Measurements from ENCODE around the gene PLCH2. TPM values are rescaled to one million over a fixed set of nuclear protein-coding genes. Genes with fewer than 3 reads are reported as not detected.

Gene PLCH2
- total RNA-seq, 4 donors from 2014 or later: 0.29 to 2.2 (median 0.76) TPM

- H3K9me3 ChIP-seq: no peaks in the 10 kb centered on the region
- H3K27ac ChIP-seq: peak overlapping the region; percentile 62 to 68 (median 66)
- no peaks in the 10 kb centered on the region for H3K27me3 ChIP-seq
- intact Hi-C loops (cut with DNase I): no loop called here
- TF ChIP-seq CTCF (IDR thresholded peaks at IDR 0.05): no peak
- TF ChIP-seq POLR2A (IDR thresholded peaks at IDR 0.05): no peak
- H3K4me1 ChIP-seq: peaks cover 32 to 44% of the 10 kb centered on the region in 2 donors
- WGBS, 2 donors: 8 to 54% methylated on average over 2 to 8 of the region's 12 CpGs
- peak; percentile 48 to 70 for DNase-seq
- H3K4me3 ChIP-seq (replicated peaks in 1 of 3): no peak overlapping the region
- no peaks in the 10 kb centered on the region for H3K36me3 ChIP-seq
These were observed 518 bp upstream of the PLCH2 start for GRCh38 chr1:2475571-2475970.

- intact Hi-C loops (cut with DNase I): no loop called here
- Histone ChIP-seq H3K36me3 (no peaks in the 10 kb centered on the region), H3K27ac (no peak overlapping the region), H3K4me1 (peaks cover 50 to 62% of the 10 kb centered on the region in 2 donors), H3K9me3 (no peaks in the 10 kb centered on the region), H3K27me3 (no peaks in the 10 kb centered on the region), H3K4me3 (replicated peaks in 1 of 3) (no peak overlapping the region)
- WGBS, 2 donors: 80 to 89% methylated on average over 8 to 10 of the region's 12 CpGs
- no peak for DNase-seq
- TF ChIP-seq POLR2A (IDR thresholded peaks at IDR 0.05) (no peak), CTCF (IDR thresholded peaks at IDR 0.05) (no peak)
These were observed 1.2 kb downstream of the PLCH2 start for GRCh38 chr1:2477309-2477708.

GRCh38 chr1:2477791-2478499 is 1.9 kb downstream of the PLCH2 start:
- DNase-seq: no peak
- 73 to 77% methylated on average over 24 to 30 of the region's 35 CpGs for WGBS, 2 donors
- no peaks in the 10 kb centered on the region for H3K27me3 ChIP-seq
- H3K9me3 ChIP-seq: no peaks in the 10 kb centered on the region
- H3K4me1 ChIP-seq: peaks cover 55 to 68% of the 10 kb centered on the region in 2 donors
- no peak overlapping the region for H3K4me3 ChIP-seq (replicated peaks in 1 of 3)
- TF ChIP-seq CTCF (IDR thresholded peaks at IDR 0.05) (no peak), POLR2A (IDR thresholded peaks at IDR 0.05) (no peak)
- no peak overlapping the region for H3K27ac ChIP-seq
- intact Hi-C loops (cut with DNase I): no loop called here
- no peaks in the 10 kb centered on the region for H3K36me3 ChIP-seq

GRCh38 chr1:2479186-2479585 is 3.1 kb downstream of the PLCH2 start:
- Histone ChIP-seq H3K36me3 (no peaks in the 10 kb centered on the region), H3K4me3 (replicated peaks in 1 of 3) (no peak overlapping the region), H3K9me3 (no peaks in the 10 kb centered on the region), H3K4me1 (peaks cover 55 to 71% of the 10 kb centered on the region in 2 donors), H3K27ac (peak overlapping the region in 1 of 3 donors; percentile 96), H3K27me3 (no peaks in the 10 kb centered on the region)
- no peak for DNase-seq
- WGBS, 2 donors: 83% methylated on average over 16 of the region's 20 CpGs; no CpG with 5 or more reads in 1 of the 2 donors
- TF ChIP-seq POLR2A (IDR thresholded peaks at IDR 0.05): no peak
- TF ChIP-seq CTCF (IDR thresholded peaks at IDR 0.05): no peak
- intact Hi-C loops (cut with DNase I): no loop called here

- no peak for TF ChIP-seq POLR2A (IDR thresholded peaks at IDR 0.05)
- TF ChIP-seq CTCF (IDR thresholded peaks at IDR 0.05): no peak
- intact Hi-C loops (cut with DNase I): no loop called here
- DNase-seq: no peak
- no peak overlapping the region for H3K4me3 ChIP-seq (replicated peaks in 1 of 3)
- no peaks in the 10 kb centered on the region for H3K27me3 ChIP-seq
- peaks cover 52 to 66% of the 10 kb centered on the region in 2 donors for H3K4me1 ChIP-seq
- WGBS, 2 donors: 87 to 93% methylated on average over 6 to 24 of the region's 28 CpGs
- no peaks in the 10 kb centered on the region for H3K9me3 ChIP-seq
- peak overlapping the region; percentile 64 to 96 (median 91) for H3K27ac ChIP-seq
- no peaks in the 10 kb centered on the region for H3K36me3 ChIP-seq
These were observed 3.5 kb downstream of the PLCH2 start for GRCh38 chr1:2479618-2480017.
